Right lobe of liver (tissue), 6 donors: Measurements from ENCODE around the gene MAP2K6. TPM values are rescaled to one million over a fixed set of nuclear protein-coding genes. Genes with fewer than 3 reads are reported as not detected.

ENCODE experiments used
- ATAC-seq, 4 donors: fragments of 200-7000 bp; cut with Tn5 transposase; one replicate each; pipeline ENCODE4 v1.9.1; 2020; ENCODE audit warnings: mild to moderate bottlenecking in 4 of 4, moderate library complexity in 4 of 4
- DNase-seq, 3 donors: peaks; one replicate each; pipeline ENCODE4 v3.0.0-alpha.2; 2020
- H3K27ac ChIP-seq, 3 donors: fragments of 200-600 bp; one replicate each; pipeline ENCODE4 v1.8.0; 2022
- H3K27me3 ChIP-seq, 2 donors: fragments of 200-600 bp; one replicate each; pipeline ENCODE4 v1.8.0; 2022
- H3K36me3 ChIP-seq, 4 donors: fragments of 200-600 bp; sonication (generic) in 1 of 4; one replicate each; pipeline versions ENCODE4 v1.5.1 to v1.8.0; 2017 to 2022; ENCODE audit warnings: control low read depth in 1 of 4
- H3K4me1 ChIP-seq, 4 donors: fragments of 200-600 bp; sonication (generic) in 1 of 4; one replicate each; pipeline versions ENCODE4 v1.5.1 to v1.8.0; 2017 to 2022; ENCODE audit warnings: control low read depth in 1 of 4
- H3K4me3 ChIP-seq, 3 donors: fragments of 200-600 bp; one replicate each; pipeline ENCODE4 v1.8.0; 2022
- H3K9me3 ChIP-seq, 4 donors: fragments of 200-600 bp; sonication (generic) in 1 of 4; one replicate each; pipeline versions ENCODE4 v1.5.1 to v1.8.0; 2017 to 2022; ENCODE audit warnings: control low read depth in 1 of 4
- CTCF ChIP-seq, 4 donors: fragments of 200-600 bp in 3 of 4; fragments of 450-650 bp in 1 of 4; IDR thresholded peaks; one replicate each; pipeline versions ENCODE4 v1.5.1 to v1.8.0; 2016 to 2022; ENCODE audit warnings: antibody characterized with exemption in 4 of 4, mild to moderate bottlenecking in 2 of 4
- POLR2A ChIP-seq: fragments of 450-650 bp; IDR thresholded peaks from one replicate; pipeline ENCODE4 v1.6.1; 2017; ENCODE audit warnings: antibody characterized with exemption, mild to moderate bottlenecking
- WGBS: methylation state at CpG from one replicate; pipeline ENCODE4 v1.1.6; 2018; ENCODE audit warnings: low coverage, low lambda C conversion rate; ENCODE audit not compliant: insufficient coverage; ENCODE audit errors: missing lambda C conversion rate; 5-methylcytosine and 5-hydroxymethylcytosine counted together
- intact Hi-C, 2 donors: fragments of 100-400 bp; cut with DNase I; formaldehyde crosslinking; loops; one replicate each; pipeline versions ENCODE4 v1.11.2 to v1.14.1; 2022
- total RNA-seq, 6 experiments: library from RNA; depleted of rRNA in 2 of 6; stranded (reverse); fragments of >200 nt in 2 of 6; fragmentation: NEBNext Ultra II Directional in 3 of 6; extraction: Animal tissue kit (Norgen Biotek cat#: 25700) in 3 of 6; gene quantifications; one replicate each; pipeline versions ENCODE4 v1.1.0 to v1.2.4, GENCODE V29; 2016 to 2023
- donor health status: DM: no; HTN: yes; CAD: no.
- donor health status: DM: no; HTN: no; CAD: no.
- donor health status: DM: no; HTN: no; CAD: no.
- donor health status: DM: no; HTN: yes; CAD: no.
- donor health status: DM: no; HTN: yes; CAD: no.

The MAP2K6 gene
- total RNA-seq, 6 experiments from 2014 or later = 1.8 to 3.6 (median 2.3) TPM

- TF ChIP-seq POLR2A (no peak), CTCF (IDR thresholded peaks at IDR 0.05) (no peak)
- DNase-seq = no peak
- WGBS = 55% methylated on average over 7 of the region's 7 CpGs
- H3K4me1 ChIP-seq = no peaks in the 10 kb centered on the region
- H3K4me3 ChIP-seq = no peak overlapping the region
- peak; percentile 34 to 83 (median 68) for ATAC-seq
- H3K9me3 ChIP-seq = no peaks in the 10 kb centered on the region
- no peaks in the 10 kb centered on the region for H3K27me3 ChIP-seq
- intact Hi-C loops = no loop called here
- H3K36me3 ChIP-seq = no peaks in the 10 kb centered on the region
- H3K27ac ChIP-seq = no peak overlapping the region
Measured at GRCh38 chr17:69597898-69598692, 183.6 kb downstream of the MAP2K6 start.

GRCh38 chr17:69602972-69603371, 188.5 kb downstream of the MAP2K6 start:
- Histone ChIP-seq H3K36me3 (no peaks in the 10 kb centered on the region), H3K4me3 (no peak overlapping the region), H3K27me3 (no peaks in the 10 kb centered on the region), H3K27ac (no peak overlapping the region), H3K4me1 (peaks cover 0 to 8% (median 3%) of the 10 kb centered on the region in 4 donors), H3K9me3 (no peaks in the 10 kb centered on the region)
- no peak for TF ChIP-seq POLR2A
- ATAC-seq = no peak
- intact Hi-C loops = loop anchor here in 1 of 2 donors (10.0 kb wide), 1 partner anchor 542 kb away; no protein-coding TSS in a partner anchor
- DNase-seq = no peak
- WGBS = 59% methylated on average over 5 of the region's 5 CpGs

Other genes starting within 250 kb of the MAP2K6 start
- gene ABCA10, start 185.9 kb upstream of the MAP2K6 start, total RNA-seq = 1 to 10 TPM; 1.7 to 4.0 (median 2.0) TPM
- 10 to 100 TPM; 34.5 to 58.2 (median 46.7) TPM for gene ABCA5, start 87.6 kb upstream of the MAP2K6 start, total RNA-seq